Spinal cord (tissue), 10 donors: ENCODE results near the gene ACAD9. TPM values are rescaled to one million over a fixed set of nuclear protein-coding genes. Genes with fewer than 3 reads are reported as not detected.

Experiments
- DNase-seq, 6 donors: peaks; one replicate each; pipeline versions ENCODE4 v3.0.0 to v3.0.0-alpha.2; 2013 to 2015; ENCODE audit warnings: low spot score in 6 of 6, low read depth in 4 of 6
- H3K27ac ChIP-seq: one replicate; pipeline ENCODE4 v1.5.1; 2013; ENCODE audit warnings: low read depth, low read length, control low read depth
- H3K27me3 ChIP-seq: one replicate; pipeline ENCODE4 v1.6.1; 2013; ENCODE audit warnings: low read length; ENCODE audit not compliant: control insufficient read depth, insufficient read depth
- H3K36me3 ChIP-seq: one replicate; pipeline ENCODE4 v1.6.1; 2013; ENCODE audit warnings: low read length; ENCODE audit not compliant: control insufficient read depth, insufficient read depth
- H3K4me1 ChIP-seq: one replicate; pipeline ENCODE4 v1.6.1; 2013; ENCODE audit warnings: low read length; ENCODE audit not compliant: control insufficient read depth, insufficient read depth
- H3K4me3 ChIP-seq: one replicate; pipeline ENCODE4 v1.5.1; 2013; ENCODE audit warnings: low read depth, low read length, control low read depth
- H3K9me3 ChIP-seq: one replicate; pipeline ENCODE4 v1.6.1; 2013; ENCODE audit warnings: low read length; ENCODE audit not compliant: control insufficient read depth, insufficient read depth
- WGBS: methylation state at CpG from one replicate; pipeline ENCODE4 v1.1.5; 2013; ENCODE audit warnings: missing lambda C conversion rate; ENCODE audit not compliant: insufficient coverage; 5-methylcytosine and 5-hydroxymethylcytosine counted together
- polyA plus RNA-seq, 2 donors: library from polyadenylated mRNA; unstranded; fragments of 120-200 nt; gene quantifications; one replicate each; pipeline ENCODE4 v1.2.1, GENCODE V29; 2013; ENCODE audit not compliant: insufficient read length in 2 of 2
- total RNA-seq, 2 donors: library from RNA; depleted of rRNA in 1 of 2; stranded (reverse); fragments of 120-200 nt in 1 of 2; fragments of >200 nt in 1 of 2; gene quantifications; one replicate each; pipeline versions ENCODE4 v1.2.3 to v1.2.4, GENCODE V29; 2013 to 2014
- donor health status: healthy.

Gene ACAD9
- total and polyA plus RNA-seq, 4 donors: 32.0 to 44.7 (median 36.0) TPM

- no peaks in the 10 kb centered on the region for H3K27me3 ChIP-seq
- DNase-seq: no peak
- no peaks in the 10 kb centered on the region for H3K9me3 ChIP-seq
- no peak overlapping the region for H3K27ac ChIP-seq
- no CpG with 5 or more reads among the region's 1 CpG for WGBS
- no peak overlapping the region for H3K4me3 ChIP-seq
- peaks cover 15% of the 10 kb centered on the region for H3K4me1 ChIP-seq
- peaks cover 25% of the 10 kb centered on the region for H3K36me3 ChIP-seq
Measured at GRCh38 chr3:128882719-128883118, 3.3 kb downstream of the ACAD9 start.

DNA sequence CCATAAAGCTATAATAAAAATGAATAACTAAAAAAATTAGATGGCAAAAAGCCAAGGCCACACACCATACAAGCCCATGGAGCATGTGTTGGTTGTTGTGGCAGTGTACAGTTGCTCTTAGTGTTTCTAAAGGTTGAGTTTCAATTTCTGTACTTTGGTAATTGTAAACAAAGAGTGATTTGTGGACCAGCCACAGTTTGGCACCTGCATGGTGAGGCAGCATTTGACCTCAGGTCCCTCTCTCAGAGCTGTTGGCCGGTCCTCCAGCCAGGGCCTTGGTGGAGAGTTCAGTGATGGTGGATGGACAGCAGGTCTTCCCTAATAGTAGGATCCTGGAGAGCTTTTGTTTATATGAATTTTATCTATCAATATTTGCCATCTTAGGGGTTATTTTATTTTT lies 5.6 kb downstream of the ACAD9 start:
- H3K4me3 ChIP-seq: no peak overlapping the region
- peaks cover 8% of the 10 kb centered on the region for H3K4me1 ChIP-seq
- WGBS: no CpG with 5 or more reads among the region's 1 CpG
- H3K27me3 ChIP-seq: no peaks in the 10 kb centered on the region
- no peaks in the 10 kb centered on the region for H3K9me3 ChIP-seq
- no peak for DNase-seq
- no peak overlapping the region for H3K27ac ChIP-seq
- H3K36me3 ChIP-seq: peaks cover 25% of the 10 kb centered on the region

GRCh38 chr3:128889139-128889894 lies 9.9 kb downstream of the ACAD9 start:
- no peak overlapping the region for H3K4me3 ChIP-seq
- H3K27me3 ChIP-seq: no peaks in the 10 kb centered on the region
- 90% methylated on average over 1 of the region's 7 CpGs for WGBS
- no peak for DNase-seq
- peaks cover 21% of the 10 kb centered on the region for H3K36me3 ChIP-seq
- no peaks in the 10 kb centered on the region for H3K4me1 ChIP-seq
- H3K9me3 ChIP-seq: no peaks in the 10 kb centered on the region
- H3K27ac ChIP-seq: no peak overlapping the region

- no peaks in the 10 kb centered on the region for H3K4me1 ChIP-seq
Measured at GRCh38 chr3:128895843-128896697, 16.6 kb downstream of the ACAD9 start.

GRCh38 chr3:128902426-128902825 lies 23.0 kb downstream of the ACAD9 start:
- DNase-seq: no peak
- 94% methylated on average over 5 of the region's 9 CpGs for WGBS
- H3K36me3 ChIP-seq: peaks cover 90% of the 10 kb centered on the region

More at GRCh38 chr3:128895843-128896697, 16.6 kb downstream of the ACAD9 start:
- no peaks in the 10 kb centered on the region for H3K27me3 ChIP-seq
- no peak overlapping the region for H3K4me3 ChIP-seq
- 79% methylated on average over 9 of the region's 11 CpGs for WGBS
- H3K27ac ChIP-seq: no peak overlapping the region
- H3K9me3 ChIP-seq: no peaks in the 10 kb centered on the region
- peaks cover 65% of the 10 kb centered on the region for H3K36me3 ChIP-seq
- peak in 1 of 6 donors; percentile 58 for DNase-seq

GRCh38 chr3:128903501-128903900 lies 24.1 kb downstream of the ACAD9 start:
- no peaks in the 10 kb centered on the region for H3K27me3 ChIP-seq

More at GRCh38 chr3:128902426-128902825, 23.0 kb downstream of the ACAD9 start:
- Histone ChIP-seq H3K4me1 (no peaks in the 10 kb centered on the region), H3K9me3 (no peaks in the 10 kb centered on the region), H3K27ac (no peak overlapping the region), H3K4me3 (no peak overlapping the region), H3K27me3 (no peaks in the 10 kb centered on the region)

DNA sequence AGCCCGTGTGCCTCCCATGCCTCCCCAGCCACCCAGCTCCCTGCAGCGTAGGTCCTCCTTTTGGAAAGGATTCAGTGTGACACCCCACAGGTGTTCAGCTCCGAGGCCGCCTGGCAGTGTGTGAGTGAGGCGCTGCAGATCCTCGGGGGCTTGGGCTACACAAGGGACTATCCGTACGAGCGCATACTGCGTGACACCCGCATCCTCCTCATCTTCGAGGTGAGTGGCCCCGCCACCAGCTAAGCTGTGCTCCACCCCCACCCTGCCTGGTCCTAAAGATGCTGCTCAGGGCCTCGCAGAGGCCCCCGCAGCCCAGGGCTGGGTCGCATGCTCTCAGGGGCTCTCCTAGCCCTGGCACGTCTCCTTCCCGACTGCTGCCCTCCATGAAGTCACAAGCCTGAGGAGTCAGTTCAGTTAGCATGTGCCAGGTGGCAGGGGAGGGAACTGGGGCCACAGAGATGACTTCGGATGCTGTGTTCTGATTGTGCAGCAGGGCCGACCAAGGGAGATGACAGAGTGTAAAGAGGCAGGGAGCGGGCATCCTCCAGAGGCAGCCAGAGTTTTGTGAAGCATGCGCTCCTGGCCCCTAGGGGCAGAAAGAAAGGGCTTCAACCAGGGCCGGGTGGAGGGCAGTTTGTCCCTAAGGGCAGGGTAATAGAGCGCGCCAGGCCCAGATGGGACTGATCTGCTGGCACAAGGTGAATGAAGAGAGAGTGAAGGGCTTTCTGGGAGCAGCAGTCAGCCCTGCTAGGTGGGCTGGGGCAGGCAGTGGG lies 26.8 kb downstream of the ACAD9 start:
- WGBS: 94% methylated on average over 25 of the region's 25 CpGs

More at GRCh38 chr3:128903501-128903900, 24.1 kb downstream of the ACAD9 start:
- Histone ChIP-seq H3K36me3 (peaks cover 90% of the 10 kb centered on the region), H3K9me3 (no peaks in the 10 kb centered on the region), H3K4me1 (no peaks in the 10 kb centered on the region), H3K27ac (no peak overlapping the region), H3K4me3 (no peak overlapping the region)
- WGBS: 98% methylated on average over 8 of the region's 12 CpGs
- no peak for DNase-seq

GRCh38 chr3:128906804-128907525 lies 27.5 kb downstream of the ACAD9 start:
- Histone ChIP-seq H3K4me1 (no peaks in the 10 kb centered on the region), H3K36me3 (peaks cover 98% of the 10 kb centered on the region), H3K9me3 (no peaks in the 10 kb centered on the region), H3K27me3 (no peaks in the 10 kb centered on the region), H3K27ac (no peak overlapping the region), H3K4me3 (no peak overlapping the region)
- DNase-seq: no peak
- WGBS: 63% methylated on average over 7 of the region's 7 CpGs

More for the DNA sequence above, 26.8 kb downstream of the ACAD9 start:
- H3K36me3 ChIP-seq: peaks cover 93% of the 10 kb centered on the region
- no peaks in the 10 kb centered on the region for H3K4me1 ChIP-seq
- no peak overlapping the region for H3K4me3 ChIP-seq
- no peak overlapping the region for H3K27ac ChIP-seq
- DNase-seq: no peak
- no peaks in the 10 kb centered on the region for H3K9me3 ChIP-seq
- no peaks in the 10 kb centered on the region for H3K27me3 ChIP-seq
